T-helper 1 cell treated with Interleukin-12 subunit alpha and Interleukin-12 subunit beta and Interleukin-4 antibody, amounts not matched to agents 30 μg/mL and 1 μg/mL, for 36 hours (primary cell): Measurements from ENCODE around the gene CEP152.

Experiments used
- H3K27ac Mint-ChIP-seq: one replicate; pipeline ENCODE4 v1.8.0; 2021; ENCODE audit warnings: mild to moderate bottlenecking, mixed read lengths
- H3K27me3 Mint-ChIP-seq: one replicate; pipeline ENCODE4 v1.8.0; 2021; ENCODE audit warnings: low read depth, mixed read lengths
- H3K36me3 Mint-ChIP-seq: one replicate; pipeline ENCODE4 v1.8.0; 2021; ENCODE audit warnings: low read depth, mixed read lengths
- H3K4me1 Mint-ChIP-seq: one replicate; pipeline ENCODE4 v1.8.0; 2021; ENCODE audit warnings: low read depth, mixed read lengths
- H3K4me3 Mint-ChIP-seq: one replicate; pipeline ENCODE4 v1.8.0; 2021; ENCODE audit warnings: mild to moderate bottlenecking, moderate library complexity, mixed read lengths
- H3K9me3 Mint-ChIP-seq: one replicate; pipeline ENCODE4 v1.8.0; 2021; ENCODE audit warnings: mixed read lengths

CEP152 gene

DNA sequence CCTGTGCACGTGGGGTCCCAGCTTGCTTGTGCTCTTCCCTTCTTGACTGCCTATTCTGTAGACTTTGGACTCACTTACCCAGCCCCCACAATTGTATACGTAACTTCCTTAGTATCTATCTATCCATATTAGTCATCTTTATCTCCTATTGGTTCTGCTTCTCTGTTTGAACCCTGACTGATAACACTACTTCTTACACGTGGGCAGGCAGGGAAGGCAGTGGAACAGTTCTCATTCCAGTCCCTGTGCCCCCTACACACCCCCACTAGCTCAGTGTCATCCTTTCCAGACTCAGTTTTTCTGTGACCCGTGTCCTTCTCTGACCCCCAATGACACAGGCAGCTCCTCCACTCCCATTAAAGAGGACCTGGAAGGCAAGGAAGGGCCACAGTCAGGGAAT lies 91.2 kb downstream of the CEP152 start:
- Mint-ChIP-seq H3K9me3 (peaks cover 14% of the 10 kb centered on the region), H3K4me1 (no peaks in the 10 kb centered on the region), H3K27ac (no peak overlapping the region), H3K27me3 (no peaks in the 10 kb centered on the region), H3K4me3 (no peak overlapping the region), H3K36me3 (peaks cover 23% of the 10 kb centered on the region)

DNA sequence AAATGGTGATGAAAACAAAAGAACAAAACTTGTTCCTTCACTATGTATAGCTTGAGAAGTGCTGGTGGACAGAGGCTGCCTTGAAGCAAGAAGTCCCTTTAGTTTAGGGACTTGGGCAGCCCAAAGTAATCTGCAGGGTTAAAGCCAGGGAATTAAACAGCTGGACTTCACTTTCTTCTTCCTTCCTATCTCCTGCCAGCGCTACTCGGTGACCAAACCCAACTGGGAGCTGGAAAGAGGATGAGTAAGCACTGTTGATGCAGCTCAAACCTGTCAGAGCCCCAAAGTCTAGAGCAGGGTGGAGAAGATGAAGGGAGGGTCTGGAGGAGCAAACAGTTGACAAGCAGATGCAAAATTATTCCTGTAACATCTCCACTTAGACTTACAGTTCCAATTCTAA lies 92.2 kb downstream of the CEP152 start:
- Mint-ChIP-seq H3K4me1 (no peaks in the 10 kb centered on the region), H3K4me3 (no peak overlapping the region), H3K36me3 (peaks cover 23% of the 10 kb centered on the region), H3K27ac (no peak overlapping the region), H3K9me3 (peaks cover 14% of the 10 kb centered on the region), H3K27me3 (no peaks in the 10 kb centered on the region)

DNA sequence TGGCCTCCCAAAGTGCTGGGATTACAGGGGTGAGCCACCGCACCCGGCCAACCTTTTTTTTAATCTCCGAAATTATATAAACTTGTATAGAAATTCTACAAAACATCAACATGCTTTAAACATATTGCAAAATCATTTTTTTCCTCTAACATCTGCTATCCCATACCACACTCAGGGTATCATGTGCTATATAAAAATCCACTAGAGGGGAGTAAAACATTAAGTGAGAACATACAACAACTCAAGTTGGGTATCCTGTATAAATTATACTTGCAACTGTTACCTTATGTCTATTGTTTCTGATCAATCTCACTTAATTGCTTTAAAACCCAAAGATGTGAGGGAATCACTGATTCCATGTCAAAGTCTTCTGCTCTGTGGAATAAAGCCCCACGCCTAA lies 93.4 kb downstream of the CEP152 start:
- peaks cover 20% of the 10 kb centered on the region for H3K36me3 Mint-ChIP-seq
- H3K4me1 Mint-ChIP-seq: no peaks in the 10 kb centered on the region
- no peak overlapping the region for H3K4me3 Mint-ChIP-seq
- H3K27me3 Mint-ChIP-seq: no peaks in the 10 kb centered on the region
- no peak overlapping the region for H3K27ac Mint-ChIP-seq
- H3K9me3 Mint-ChIP-seq: peaks cover 14% of the 10 kb centered on the region

DNA sequence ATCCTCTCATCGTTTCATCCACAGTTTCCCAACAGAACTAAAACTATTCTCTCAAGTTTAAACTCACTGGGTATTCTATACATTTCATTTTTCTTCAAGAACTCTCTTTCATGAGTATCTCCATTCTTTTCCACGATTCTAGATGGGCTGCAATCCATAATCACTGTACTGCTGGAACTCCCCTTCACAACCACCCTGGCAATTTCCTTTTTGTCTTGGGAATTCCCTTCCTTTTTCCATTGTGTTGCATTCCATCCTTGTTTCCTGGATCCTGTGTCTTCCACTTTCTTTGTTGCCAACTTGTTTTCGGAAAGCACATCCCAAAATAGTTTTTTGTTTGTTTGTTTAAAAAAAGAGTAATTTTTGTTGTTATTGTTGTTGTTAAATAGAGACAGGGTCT lies 98.3 kb downstream of the CEP152 start:
- Mint-ChIP-seq H3K27me3 (no peaks in the 10 kb centered on the region), H3K36me3 (peaks cover 17% of the 10 kb centered on the region), H3K27ac (no peak overlapping the region), H3K4me3 (no peak overlapping the region), H3K4me1 (no peaks in the 10 kb centered on the region), H3K9me3 (peaks cover 14% of the 10 kb centered on the region)

DNA sequence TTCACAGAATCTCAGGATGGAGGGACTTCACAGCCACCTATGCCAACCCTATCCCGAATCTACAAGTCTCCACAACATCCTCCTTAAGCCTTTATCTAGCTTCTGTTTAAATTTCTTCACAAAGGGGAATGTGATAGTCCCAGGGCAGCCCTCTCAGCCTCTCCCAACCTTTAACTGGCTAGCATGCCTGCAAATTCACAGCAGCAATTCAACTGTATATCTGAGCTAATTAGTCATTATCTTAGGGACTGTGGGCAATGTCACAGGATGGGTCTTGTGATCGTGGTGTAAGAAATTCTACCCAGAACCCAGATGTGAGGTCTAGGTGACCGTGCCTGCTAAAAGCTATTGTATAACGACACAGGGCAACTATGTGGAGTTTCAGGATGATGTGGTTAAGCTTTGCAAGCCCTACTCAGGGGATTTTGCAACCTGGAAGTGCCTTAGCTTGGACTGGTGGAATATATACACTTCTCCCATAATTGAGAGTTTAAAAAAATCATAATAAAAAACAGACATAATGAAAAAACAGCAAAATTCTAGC lies 99.8 kb downstream of the CEP152 start:
- no peak overlapping the region for H3K27ac Mint-ChIP-seq
- peaks cover 8% of the 10 kb centered on the region for H3K9me3 Mint-ChIP-seq
- H3K4me1 Mint-ChIP-seq: no peaks in the 10 kb centered on the region
- no peak overlapping the region for H3K4me3 Mint-ChIP-seq
- no peaks in the 10 kb centered on the region for H3K27me3 Mint-ChIP-seq
- H3K36me3 Mint-ChIP-seq: peaks cover 8% of the 10 kb centered on the region

DNA sequence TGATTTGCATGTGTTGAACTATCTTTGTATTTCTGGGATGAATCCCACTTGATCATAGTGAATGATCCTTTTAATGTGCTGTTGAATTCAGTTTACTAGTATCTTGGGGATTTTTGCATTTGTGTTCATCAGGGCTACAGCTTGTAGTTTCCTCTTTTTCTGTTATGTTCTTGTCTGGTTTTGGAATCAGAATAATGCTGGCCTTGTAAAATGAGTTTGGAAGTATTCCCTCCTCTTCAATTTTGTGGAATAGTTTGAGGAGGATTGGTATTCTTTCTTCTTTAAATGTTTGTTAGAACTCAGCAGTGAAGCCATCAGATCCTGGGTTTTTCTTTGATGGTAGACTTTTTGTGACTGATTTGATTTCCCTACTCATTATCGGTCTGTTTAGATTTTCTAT lies 102.2 kb downstream of the CEP152 start:
- Mint-ChIP-seq H3K27ac (no peak overlapping the region), H3K27me3 (no peaks in the 10 kb centered on the region), H3K9me3 (peaks cover 6% of the 10 kb centered on the region), H3K36me3 (peaks cover 2% of the 10 kb centered on the region), H3K4me1 (no peaks in the 10 kb centered on the region), H3K4me3 (no peak overlapping the region)

DNA sequence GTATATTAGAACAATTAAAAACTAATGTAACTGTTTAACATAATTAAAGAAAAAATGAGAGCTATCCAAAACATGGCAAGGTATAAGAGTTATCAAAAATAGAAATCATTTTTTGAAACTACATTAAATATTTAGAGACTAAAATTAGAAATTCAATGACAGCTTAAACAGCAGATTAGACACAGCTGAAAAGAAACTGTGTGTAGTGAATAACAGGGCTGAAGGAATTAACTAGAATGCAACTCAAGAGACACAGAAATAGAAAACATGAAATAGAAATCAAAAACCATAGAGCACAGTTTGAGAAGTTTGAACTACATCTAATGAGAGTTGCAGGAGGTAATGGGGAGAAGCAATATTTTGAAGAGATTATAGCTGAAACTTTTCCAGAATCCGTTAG lies 105.5 kb downstream of the CEP152 start:
- H3K9me3 Mint-ChIP-seq: peaks cover 6% of the 10 kb centered on the region
- no peak overlapping the region for H3K4me3 Mint-ChIP-seq
- no peaks in the 10 kb centered on the region for H3K27me3 Mint-ChIP-seq
- no peak overlapping the region for H3K27ac Mint-ChIP-seq
- H3K36me3 Mint-ChIP-seq: no peaks in the 10 kb centered on the region
- H3K4me1 Mint-ChIP-seq: no peaks in the 10 kb centered on the region

DNA sequence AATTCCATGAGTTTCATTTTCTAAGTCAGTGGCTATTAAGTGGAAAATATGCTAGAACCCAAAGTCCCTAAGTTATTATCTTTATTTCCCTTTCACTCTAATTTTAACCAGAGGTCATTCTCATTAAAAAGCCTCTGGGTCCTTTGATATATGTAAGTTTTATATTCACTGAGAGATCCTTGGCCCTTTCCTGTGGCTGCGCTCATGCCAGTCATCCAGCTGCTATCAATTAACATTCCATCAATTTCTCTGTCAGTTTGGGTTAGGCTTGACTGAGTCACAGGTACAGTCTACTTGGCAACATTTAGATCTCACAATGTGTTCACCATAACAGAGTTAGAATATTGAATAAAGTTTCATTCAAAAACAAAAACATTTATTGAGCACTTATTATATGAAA lies 107.3 kb downstream of the CEP152 start:
- H3K4me3 Mint-ChIP-seq: no peak overlapping the region
- H3K27ac Mint-ChIP-seq: no peak overlapping the region
- peaks cover 6% of the 10 kb centered on the region for H3K9me3 Mint-ChIP-seq
- no peaks in the 10 kb centered on the region for H3K27me3 Mint-ChIP-seq
- no peaks in the 10 kb centered on the region for H3K36me3 Mint-ChIP-seq
- no peaks in the 10 kb centered on the region for H3K4me1 Mint-ChIP-seq

DNA sequence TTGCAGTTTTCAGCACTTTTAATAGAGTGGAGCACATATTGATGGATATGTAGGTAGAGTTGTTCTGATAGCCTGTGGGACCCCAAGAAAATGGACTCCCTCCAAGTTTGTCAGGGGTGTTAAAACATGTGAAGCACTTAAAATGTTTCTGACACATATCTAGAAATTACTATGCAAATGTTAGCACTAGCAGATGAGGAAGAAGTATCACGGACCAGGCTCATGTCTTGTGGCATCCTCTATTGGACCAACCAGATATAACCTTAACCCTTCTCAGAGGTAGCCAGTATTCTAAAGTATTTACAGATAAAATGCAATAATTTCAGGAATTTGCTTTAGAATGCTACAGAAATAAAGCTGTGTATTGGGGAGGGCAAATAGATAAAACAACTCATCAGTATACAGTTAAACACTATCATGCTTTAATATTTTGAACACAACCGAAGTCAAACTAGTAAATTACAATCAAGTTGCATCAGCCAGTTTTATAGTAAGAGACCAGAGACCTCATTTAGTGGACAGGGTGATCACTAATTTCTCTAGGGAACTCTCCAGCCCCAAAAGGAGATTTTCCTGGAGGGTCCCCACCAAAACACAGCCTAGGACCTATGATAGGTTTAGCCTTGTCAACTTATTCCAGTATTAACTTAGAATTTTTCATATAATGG lies 108.2 kb downstream of the CEP152 start:
- Mint-ChIP-seq H3K4me3 (no peak overlapping the region), H3K36me3 (no peaks in the 10 kb centered on the region), H3K27me3 (no peaks in the 10 kb centered on the region), H3K27ac (no peak overlapping the region), H3K4me1 (no peaks in the 10 kb centered on the region), H3K9me3 (peaks cover 6% of the 10 kb centered on the region)

DNA sequence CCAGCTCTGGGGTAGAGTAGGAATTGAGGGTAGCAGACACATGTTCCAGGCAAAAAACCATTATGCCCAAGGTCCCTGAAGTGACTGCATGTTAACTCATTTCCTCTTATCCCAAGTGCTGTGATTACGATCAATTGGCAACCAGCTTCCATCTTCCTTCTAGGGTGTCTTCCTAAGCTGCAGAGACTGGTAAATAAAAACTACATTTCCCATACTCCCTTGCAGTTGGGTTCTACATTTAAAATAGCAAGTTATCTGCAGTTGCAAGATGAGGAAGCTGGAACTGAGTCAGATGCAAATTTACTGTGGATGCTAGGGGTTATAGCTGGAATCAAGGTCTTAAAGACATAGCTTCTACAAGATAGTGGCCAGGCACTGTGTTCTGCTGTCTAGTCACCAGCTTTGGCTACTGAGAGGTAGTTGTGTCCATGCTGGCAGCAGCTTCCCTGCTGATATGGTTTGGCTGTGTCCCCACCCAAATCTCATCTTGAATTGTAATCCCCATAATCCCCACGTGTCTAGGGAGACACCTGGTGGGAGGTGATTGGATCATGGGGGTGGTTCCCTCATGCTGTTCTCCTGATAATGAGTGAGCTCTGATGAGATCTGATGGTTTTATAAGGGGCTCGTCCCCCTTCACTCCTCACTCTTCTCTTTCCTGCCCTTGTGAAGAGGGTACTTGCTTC lies 114.1 kb downstream of the CEP152 start:
- H3K36me3 Mint-ChIP-seq: no peaks in the 10 kb centered on the region
- H3K4me1 Mint-ChIP-seq: no peaks in the 10 kb centered on the region
- H3K4me3 Mint-ChIP-seq: no peak overlapping the region
- H3K27me3 Mint-ChIP-seq: no peaks in the 10 kb centered on the region
- H3K27ac Mint-ChIP-seq: no peak overlapping the region
- H3K9me3 Mint-ChIP-seq: no peaks in the 10 kb centered on the region

DNA sequence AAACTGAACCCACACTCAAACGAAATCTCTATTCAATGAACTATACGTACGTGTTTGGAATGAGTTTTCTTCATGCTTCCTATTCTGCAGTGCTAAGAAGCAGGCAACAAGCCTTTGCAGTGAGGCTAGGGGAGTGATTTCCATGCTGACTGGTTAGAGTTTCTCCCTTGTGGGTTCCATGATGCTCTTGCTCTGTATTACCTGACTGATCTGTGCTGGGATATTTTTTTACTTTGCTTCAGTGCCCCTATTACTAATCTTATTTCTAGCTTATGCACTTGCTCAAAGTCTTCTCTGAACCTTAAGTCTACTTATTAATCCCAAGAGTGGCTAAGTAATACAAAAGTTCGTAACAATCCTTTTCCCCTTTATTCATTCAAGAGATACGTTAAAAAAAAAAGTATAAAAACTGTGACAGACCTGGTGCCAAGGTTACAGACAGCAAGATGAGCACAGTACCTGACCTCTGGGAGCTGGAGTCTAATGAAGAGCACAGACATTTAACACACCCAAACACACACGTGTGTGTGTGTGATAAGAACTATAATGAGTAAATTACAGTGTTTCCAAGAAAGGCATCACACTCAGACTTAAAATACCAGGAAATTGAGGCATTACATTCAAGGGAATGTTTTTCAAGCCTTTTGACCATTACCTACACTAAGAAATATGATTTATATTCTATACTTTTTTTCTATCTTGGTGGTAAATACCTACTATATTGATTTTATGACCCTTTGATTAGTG lies 114.9 kb downstream of the CEP152 start:
- Mint-ChIP-seq H3K9me3 (no peaks in the 10 kb centered on the region), H3K4me3 (no peak overlapping the region)

DNA sequence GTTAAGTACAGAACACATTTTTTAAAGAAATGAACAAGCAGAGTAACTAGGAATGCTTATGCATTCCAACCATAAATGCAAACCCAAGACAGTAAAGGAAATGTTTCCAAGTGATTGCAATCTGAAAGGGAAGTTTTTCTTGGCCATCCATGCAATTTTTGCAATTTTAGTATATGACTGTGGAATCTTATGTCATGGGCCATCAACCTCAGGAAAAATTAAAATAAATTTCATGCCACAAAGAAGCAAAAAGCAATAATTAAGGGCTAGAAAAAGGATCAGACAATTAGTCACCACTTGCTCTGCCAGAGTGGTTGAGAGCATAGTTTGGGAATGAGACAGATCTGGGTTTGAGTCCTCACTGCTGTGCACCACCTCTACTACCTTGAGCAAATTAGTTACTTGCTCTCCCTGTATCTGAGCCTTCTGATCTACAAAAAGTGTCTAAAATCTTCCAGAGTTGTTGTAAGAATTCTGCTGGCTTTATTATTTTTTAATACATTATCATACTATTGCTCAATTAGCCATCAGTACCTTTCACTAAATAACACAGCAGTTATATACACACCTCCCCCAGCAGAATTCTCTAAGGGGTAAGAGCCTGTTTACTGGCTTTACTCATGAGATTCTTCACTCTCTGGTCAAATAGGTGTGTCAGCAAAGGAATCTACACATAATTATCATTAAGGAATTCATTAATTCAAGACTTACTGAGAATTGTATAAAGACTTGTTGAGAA lies 115.6 kb downstream of the CEP152 start:
- Mint-ChIP-seq H3K4me1 (no peaks in the 10 kb centered on the region), H3K36me3 (no peaks in the 10 kb centered on the region), H3K4me3 (no peak overlapping the region), H3K27me3 (no peaks in the 10 kb centered on the region), H3K27ac (no peak overlapping the region), H3K9me3 (no peaks in the 10 kb centered on the region)

More for the DNA sequence above, 114.9 kb downstream of the CEP152 start:
- H3K4me1 Mint-ChIP-seq: no peaks in the 10 kb centered on the region
- H3K27me3 Mint-ChIP-seq: no peaks in the 10 kb centered on the region
- H3K27ac Mint-ChIP-seq: no peak overlapping the region
- H3K36me3 Mint-ChIP-seq: no peaks in the 10 kb centered on the region

DNA sequence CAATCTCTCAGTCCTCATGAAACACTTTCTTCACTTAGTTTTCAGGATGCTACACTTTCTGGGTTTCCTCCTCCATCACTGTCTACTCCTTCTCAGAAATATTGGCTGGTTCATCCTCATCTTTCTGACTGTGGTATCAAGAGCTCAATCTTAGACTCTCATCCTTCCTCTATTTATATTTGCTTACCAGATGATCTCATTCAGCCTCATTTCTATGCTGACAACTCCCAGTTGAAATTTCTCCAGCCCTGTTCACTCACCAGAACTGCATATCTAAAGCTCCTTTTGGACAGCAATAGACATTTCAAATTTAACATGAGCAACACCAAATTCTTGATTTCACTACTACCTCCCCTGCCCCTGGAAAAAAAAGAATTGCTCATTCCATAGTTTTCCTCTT lies 117.4 kb downstream of the CEP152 start:
- no peaks in the 10 kb centered on the region for H3K4me1 Mint-ChIP-seq
- no peaks in the 10 kb centered on the region for H3K36me3 Mint-ChIP-seq
- no peaks in the 10 kb centered on the region for H3K27me3 Mint-ChIP-seq
- no peak overlapping the region for H3K4me3 Mint-ChIP-seq
- no peaks in the 10 kb centered on the region for H3K9me3 Mint-ChIP-seq
- no peak overlapping the region for H3K27ac Mint-ChIP-seq

DNA sequence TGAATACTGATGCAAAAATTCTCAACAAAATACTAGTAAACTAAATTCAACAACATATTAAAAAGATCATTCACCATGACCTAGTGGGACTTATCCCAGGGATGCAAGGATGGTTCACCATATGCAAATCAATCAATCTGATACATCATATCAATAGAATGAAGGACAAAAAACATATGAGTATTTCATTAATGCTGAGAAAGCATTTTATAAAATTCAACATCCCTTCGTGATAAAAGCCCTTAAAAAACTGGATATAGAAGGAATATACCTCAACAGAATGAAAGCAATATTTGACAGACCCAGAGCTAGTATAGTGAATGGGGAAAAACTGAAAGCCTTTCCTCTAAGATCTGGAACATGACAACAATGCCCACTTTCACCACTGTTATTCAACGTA lies 122.4 kb downstream of the CEP152 start:
- H3K27ac Mint-ChIP-seq: no peak overlapping the region
- no peaks in the 10 kb centered on the region for H3K9me3 Mint-ChIP-seq
- H3K27me3 Mint-ChIP-seq: peaks cover 3% of the 10 kb centered on the region
- H3K4me1 Mint-ChIP-seq: no peaks in the 10 kb centered on the region
- no peak overlapping the region for H3K4me3 Mint-ChIP-seq
- no peaks in the 10 kb centered on the region for H3K36me3 Mint-ChIP-seq
